Vagina (tissue), 2 donors: ENCODE results near the gene YES1.

ENCODE experiments used
- CTCF ChIP-seq, 3 experiments: fragments of 450-650 bp in 2 of 3; fragments of 200-600 bp in 1 of 3; sonication (generic) in 1 of 3; IDR thresholded peaks; one replicate each; pipeline ENCODE4 v1.5.1; 2017 to 2019; ENCODE audit warnings: antibody characterized with exemption in 3 of 3, mild to moderate bottlenecking in 2 of 3, moderate library complexity in 2 of 3
- POLR2A ChIP-seq, 2 donors: fragments of 450-650 bp; IDR thresholded peaks; one replicate each; pipeline ENCODE4 v1.6.1; 2017; ENCODE audit warnings: antibody characterized with exemption in 2 of 2, mild to moderate bottlenecking in 2 of 2, moderate library complexity in 2 of 2
- POLR2AphosphoS5 ChIP-seq, 2 donors: sonication (generic); formaldehyde crosslinking; IDR thresholded peaks; one replicate each; pipeline ENCODE4 v1.9.0; 2017; ENCODE audit warnings: antibody characterized with exemption in 2 of 2, mild to moderate bottlenecking in 2 of 2, low read depth in 1 of 2; ENCODE audit not compliant: insufficient read depth in 1 of 2

- TF ChIP-seq CTCF (IDR thresholded peaks at IDR 0.05) = no peak
- TF ChIP-seq POLR2A (IDR thresholded peaks at IDR 0.05) = no peak
- no peak for TF ChIP-seq POLR2AphosphoS5 (IDR thresholded peaks at IDR 0.05; ENCODE audit: insufficient read depth in 1 of 2, low read depth in 1 of 2)
Observed at GRCh38 chr18:813172-814071, 1.4 kb upstream of the YES1 start.
